Small intestine (tissue), 7 donors: ENCODE measurements around the gene VPS50. TPM values are rescaled to one million over a fixed set of nuclear protein-coding genes. Genes with fewer than 3 reads are reported as not detected.

Source experiments
- DNase-seq, 2 donors: peaks; one replicate each; pipeline versions ENCODE4 v3.0.0 to v3.0.0-alpha.2; 2013
- FAIRE-seq: peaks from 2 replicates; lab custom pipeline; 2012; peaks lifted over from hg19 to GRCh38; lab: Jason Lieb, UNC
- H3K27ac ChIP-seq, 3 donors: one replicate each; pipeline ENCODE4 v1.5.1; 2013; ENCODE audit warnings: low read length in 2 of 3, mild to moderate bottlenecking in 2 of 3, control low read depth in 1 of 3, inconsistent platforms in 1 of 3, low read depth in 1 of 3, moderate library complexity in 1 of 3
- H3K27me3 ChIP-seq, 3 donors: one replicate each; pipeline ENCODE4 v1.6.1; 2013; ENCODE audit warnings: low read length in 3 of 3, inconsistent platforms in 1 of 3; ENCODE audit not compliant: control insufficient read depth in 3 of 3, insufficient read depth in 3 of 3
- H3K36me3 ChIP-seq, 3 donors: one replicate each; pipeline ENCODE4 v1.6.1; 2013; ENCODE audit warnings: low read length in 3 of 3, inconsistent platforms in 1 of 3, low read depth in 1 of 3, mild to moderate bottlenecking in 1 of 3, moderate library complexity in 1 of 3; ENCODE audit not compliant: control insufficient read depth in 3 of 3, insufficient read depth in 2 of 3
- H3K4me1 ChIP-seq, 3 donors: one replicate each; pipeline ENCODE4 v1.6.1; 2013; ENCODE audit warnings: low read length in 2 of 3, inconsistent platforms in 1 of 3, low read depth in 1 of 3, mild to moderate bottlenecking in 1 of 3, moderate library complexity in 1 of 3; ENCODE audit not compliant: control insufficient read depth in 3 of 3, insufficient read depth in 2 of 3
- H3K4me3 ChIP-seq, 3 donors: one replicate each; pipeline ENCODE4 v1.5.1; 2013; ENCODE audit warnings: low read length in 3 of 3, control low read depth in 1 of 3, inconsistent platforms in 1 of 3, low read depth in 1 of 3, mild to moderate bottlenecking in 1 of 3, moderate library complexity in 1 of 3
- H3K9me3 ChIP-seq, 2 donors: one replicate each; pipeline ENCODE4 v1.6.1; 2013; ENCODE audit warnings: low read depth in 1 of 2, low read length in 1 of 2; ENCODE audit not compliant: control insufficient read depth in 2 of 2, insufficient read depth in 1 of 2
- WGBS, 3 donors: extraction: QIAGEN DNeasy Blood & Tissue Kit; methylation state at CpG; one replicate each; pipeline ENCODE4 v1.1.7; 2013; 5-methylcytosine and 5-hydroxymethylcytosine counted together
- polyA plus RNA-seq, 4 donors: library from polyadenylated mRNA; stranded (reverse) in 3 of 4; unstranded in 1 of 4; fragments of 200-250 nt in 3 of 4; fragments of 120-200 nt in 1 of 4; gene quantifications; one replicate each; pipeline versions ENCODE4 v1.2.1 to v1.2.3, GENCODE V29; 2013
- donor health status: healthy with polysubstance abuse.
- donor health status: control.
- donor health status: control.
- donor health status: Bipolar disorder and iron deficiency.
- donor health status: healthy.

Gene VPS50
- polyA plus RNA-seq, 4 donors = 4.9 to 20.7 (median 9.0) TPM

DNA sequence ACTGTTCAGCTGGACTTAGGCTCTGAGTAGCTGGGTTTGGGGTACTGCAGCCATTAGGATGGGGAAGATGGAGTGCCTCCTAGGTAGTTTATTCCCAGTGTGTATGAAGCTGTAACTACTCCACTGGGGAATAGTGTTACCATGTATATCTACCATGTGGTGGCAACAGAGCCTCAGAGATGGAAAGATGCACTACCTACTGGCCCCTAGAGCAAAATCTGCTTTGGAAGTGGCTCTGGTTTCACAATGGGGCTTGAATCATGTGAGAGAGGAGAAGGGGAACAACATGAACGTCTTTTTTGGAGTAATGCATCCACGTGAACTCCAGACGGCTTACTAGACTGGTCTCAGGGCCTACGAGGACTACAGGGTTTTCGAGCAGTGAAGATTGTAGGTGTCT is 175.1 kb downstream of the VPS50 start:
- Histone ChIP-seq H3K36me3 (no peaks in the 10 kb centered on the region), H3K9me3 (peaks cover 0 to 5% of the 10 kb centered on the region in 2 donors), H3K27me3 (no peaks in the 10 kb centered on the region), H3K4me3 (no peak overlapping the region), H3K4me1 (no peaks in the 10 kb centered on the region), H3K27ac (no peak overlapping the region)
- FAIRE-seq (no peak), DNase-seq (no peak)
- WGBS, 3 donors = 73 to 81% (median 77%) methylated on average over 5 of the region's 5 CpGs

DNA sequence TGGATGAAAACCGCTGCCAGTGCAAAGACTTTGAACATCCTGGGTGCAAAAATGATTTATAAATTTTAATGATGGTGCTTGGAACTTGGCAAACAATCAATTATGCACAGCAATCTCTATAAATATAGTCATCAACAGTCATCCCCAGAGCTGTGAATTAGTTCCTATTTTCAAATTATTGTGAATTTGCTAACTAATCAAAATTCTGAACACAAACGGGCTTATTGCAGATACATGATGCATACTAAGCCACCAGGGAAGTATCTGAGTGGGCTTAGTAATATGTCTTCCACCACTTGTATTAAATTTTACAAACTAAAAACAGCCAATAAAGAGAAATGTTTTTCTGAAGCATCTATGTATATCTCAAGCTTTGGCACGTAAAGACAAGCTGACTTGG is 177.2 kb downstream of the VPS50 start:
- no peak overlapping the region for H3K27ac ChIP-seq
- H3K4me3 ChIP-seq = no peak overlapping the region
- no peak for DNase-seq
- no peaks in the 10 kb centered on the region for H3K4me1 ChIP-seq
- peaks cover 0 to 5% of the 10 kb centered on the region in 2 donors for H3K9me3 ChIP-seq
- no peak for FAIRE-seq
- WGBS, 3 donors = 65 to 69% (median 66%) methylated on average over 3 of the region's 3 CpGs
- no peaks in the 10 kb centered on the region for H3K36me3 ChIP-seq
- no peaks in the 10 kb centered on the region for H3K27me3 ChIP-seq

Other genes with a start within 250 kb of the VPS50 start
- 1 to 10 TPM; 3.2 to 5.6 (median 4.8) TPM for gene SAMD9, start 114.4 kb upstream of the VPS50 start, polyA plus RNA-seq
- gene SAMD9L, start 84.0 kb upstream of the VPS50 start, polyA plus RNA-seq = 1 to 10 TPM; 4.1 to 5.8 (median 5.3) TPM
- 100 to 1,000 TPM in 1 of 4 donors, 10 to 100 TPM in 2, 1 to 10 TPM in 1; 9.2 to 108 (median 14.2) TPM for gene HEPACAM2, start 5.9 kb upstream of the VPS50 start, polyA plus RNA-seq